ENCODE results near the gene ZNF79.

ZNF79 gene

GRCh38 chr9:127388037-127388855, 35.9 kb upstream of the ZNF79 start:
- TF ChIP-seq CEBPB (IDR thresholded peaks at IDR 0.05) (peak; percentile 29; the same call in 1 of the 2 replicates), TAF1 (IDR thresholded peaks at IDR 0.05; ENCODE audit: low read depth) (no peak), ZBTB7A (IDR thresholded peaks at IDR 0.05; ENCODE audit: low read depth) (no peak), USF1 (IDR thresholded peaks at IDR 0.05) (no peak)

DNA sequence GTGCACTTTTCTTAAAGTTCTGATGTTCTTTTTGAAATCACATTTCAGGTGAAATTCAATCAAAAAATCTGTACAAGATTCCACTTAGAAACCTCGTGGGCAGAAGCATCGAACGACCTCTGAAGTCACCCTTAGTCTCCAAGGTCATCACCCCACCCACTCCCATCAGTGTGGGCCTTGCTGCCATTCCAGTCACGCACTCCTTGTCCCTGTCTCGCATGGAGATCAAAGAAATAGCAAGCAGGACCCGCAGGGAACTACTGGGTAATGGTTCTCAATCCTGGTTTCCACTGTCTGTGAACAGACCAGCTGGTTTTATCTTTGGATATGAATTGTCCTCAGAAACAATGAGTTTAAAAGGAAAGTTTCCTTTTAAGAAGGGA, 35.3 kb upstream of the ZNF79 start:
- TF ChIP-seq, protein P1, sequence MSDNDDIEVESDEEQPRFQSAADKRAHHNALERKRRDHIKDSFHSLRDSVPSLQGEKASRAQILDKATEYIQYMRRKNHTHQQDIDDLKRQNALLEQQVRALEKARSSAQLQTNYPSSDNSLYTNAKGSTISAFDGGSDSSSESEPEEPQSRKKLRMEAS (IDR thresholded peaks at IDR 0.05) = no peak
- TF ChIP-seq CEBPB (IDR thresholded peaks at IDR 0.05) (no peak), TEAD4 (IDR thresholded peaks at IDR 0.05) (no peak), CREB1 (IDR thresholded peaks at IDR 0.05; ENCODE audit: low read depth) (no peak), TCF12 (IDR thresholded peaks at IDR 0.05; ENCODE audit: low read depth) (no peak), ZBTB7A (IDR thresholded peaks at IDR 0.05; ENCODE audit: low read depth) (no peak), REST (IDR thresholded peaks at IDR 0.05; ENCODE audit: low read depth) (no peak), RAD21 (IDR thresholded peaks at IDR 0.05; ENCODE audit: low read depth) (no peak), FOXM1 (IDR thresholded peaks at IDR 0.05; ENCODE audit: borderline replicate concordance, low read depth) (no peak), YY1 (IDR thresholded peaks at IDR 0.05; ENCODE audit: low read depth) (no peak), USF1 (IDR thresholded peaks at IDR 0.05) (no peak), EGR1 (IDR thresholded peaks at IDR 0.05) (no peak)

GRCh38 chr9:127389381-127390247, 34.6 kb upstream of the ZNF79 start:
- TF ChIP-seq, protein P1 (IDR thresholded peaks at IDR 0.05) = no peak
- TF ChIP-seq FOXM1 (IDR thresholded peaks at IDR 0.05; ENCODE audit: borderline replicate concordance, low read depth) (no peak), TEAD4 (IDR thresholded peaks at IDR 0.05) (no peak), CREB1 (IDR thresholded peaks at IDR 0.05; ENCODE audit: low read depth) (no peak), TCF12 (IDR thresholded peaks at IDR 0.05; ENCODE audit: low read depth) (no peak), CEBPB (IDR thresholded peaks at IDR 0.05) (no peak), NFIC (IDR thresholded peaks at IDR 0.05) (no peak), TAF1 (IDR thresholded peaks at IDR 0.05; ENCODE audit: low read depth) (no peak), EGR1 (IDR thresholded peaks at IDR 0.05) (no peak), YY1 (IDR thresholded peaks at IDR 0.05; ENCODE audit: low read depth) (no peak), RAD21 (IDR thresholded peaks at IDR 0.05; ENCODE audit: low read depth) (no peak), EP300 (IDR thresholded peaks at IDR 0.05; ENCODE audit: borderline replicate concordance) (no peak), REST (IDR thresholded peaks at IDR 0.05; ENCODE audit: low read depth) (no peak), USF1 (IDR thresholded peaks at IDR 0.05) (no peak), ZBTB7A (IDR thresholded peaks at IDR 0.05; ENCODE audit: low read depth) (no peak)

GRCh38 chr9:127390248-127390545, 34.0 kb upstream of the ZNF79 start:
- TF ChIP-seq TAF1 (IDR thresholded peaks at IDR 0.05; ENCODE audit: low read depth) (no peak), TCF12 (IDR thresholded peaks at IDR 0.05; ENCODE audit: low read depth) (no peak), RAD21 (IDR thresholded peaks at IDR 0.05; ENCODE audit: low read depth) (no peak), CREB1 (IDR thresholded peaks at IDR 0.05; ENCODE audit: low read depth) (no peak), REST (IDR thresholded peaks at IDR 0.05; ENCODE audit: low read depth) (no peak), FOXM1 (IDR thresholded peaks at IDR 0.05; ENCODE audit: borderline replicate concordance, low read depth) (no peak), YY1 (IDR thresholded peaks at IDR 0.05; ENCODE audit: low read depth) (no peak), CEBPB (IDR thresholded peaks at IDR 0.05) (no peak), NFIC (IDR thresholded peaks at IDR 0.05) (no peak), EP300 (IDR thresholded peaks at IDR 0.05; ENCODE audit: borderline replicate concordance) (no peak), ZBTB7A (IDR thresholded peaks at IDR 0.05; ENCODE audit: low read depth) (no peak), USF1 (IDR thresholded peaks at IDR 0.05) (no peak), EGR1 (IDR thresholded peaks at IDR 0.05) (no peak), TEAD4 (IDR thresholded peaks at IDR 0.05) (no peak)
- TF ChIP-seq, protein P1 (IDR thresholded peaks at IDR 0.05) = no peak

Data from Ishikawa (cell line).